COLO829 (cell line): ENCODE data around the gene CD320.
A peak's percentile ranks its signal among the peaks of the same experiment; 100 is the strongest.
"Not testable (repeated sequence)": the region's sequence is repeated elsewhere in the genome, so short reads cannot be mapped to it uniquely, and the experiment has no call there.

Experiments
- DNase-seq: peaks from one replicate; pipeline ENCODE4 v3.0.0; 2012; ENCODE audit warnings: low spot score

The CD320 gene

GRCh38 chr19:8307965-8308866 is at the start of gene CD320:
Gene CD320 (minus strand): TSS chr19:8308358. CDS start chr19:8308290, 68 bp downstream.
- DNase-seq: peak; percentile 95

DNA sequence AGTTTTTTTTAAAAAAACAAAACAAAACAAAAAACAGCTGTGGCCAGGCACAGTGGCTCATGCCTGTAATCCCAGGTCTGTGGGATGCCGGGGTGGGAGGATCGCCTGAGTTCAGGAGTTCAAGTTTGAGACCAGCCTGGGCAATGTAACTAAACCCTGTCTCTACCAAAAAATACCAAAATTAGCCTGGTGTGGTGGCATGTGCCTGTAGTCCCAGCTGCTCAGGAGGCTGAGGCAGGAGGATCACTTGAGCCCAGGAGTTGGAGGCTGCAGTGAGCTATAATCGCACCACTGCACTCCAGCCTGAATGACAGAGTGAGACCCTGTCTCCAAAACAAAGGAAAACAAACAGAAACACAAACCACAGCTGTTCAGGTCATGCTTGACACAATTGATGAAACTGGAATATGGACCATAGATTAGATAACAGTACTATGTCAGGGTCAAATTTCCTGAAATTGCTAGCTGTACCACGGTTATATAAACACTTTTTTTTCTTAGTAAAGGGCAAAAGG is 48.9 kb upstream of the CD320 start:
- no peak for DNase-seq

- DNase-seq: peak; percentile 45
These were observed 47.7 kb upstream of the CD320 start for GRCh38 chr19:8355631-8356402.

- not testable (repeated sequence) for DNase-seq
These were observed 44.7 kb upstream of the CD320 start for GRCh38 chr19:8352845-8353244.

- DNase-seq: no peak
These were observed 44.1 kb upstream of the CD320 start for GRCh38 chr19:8352134-8352827.

DNA sequence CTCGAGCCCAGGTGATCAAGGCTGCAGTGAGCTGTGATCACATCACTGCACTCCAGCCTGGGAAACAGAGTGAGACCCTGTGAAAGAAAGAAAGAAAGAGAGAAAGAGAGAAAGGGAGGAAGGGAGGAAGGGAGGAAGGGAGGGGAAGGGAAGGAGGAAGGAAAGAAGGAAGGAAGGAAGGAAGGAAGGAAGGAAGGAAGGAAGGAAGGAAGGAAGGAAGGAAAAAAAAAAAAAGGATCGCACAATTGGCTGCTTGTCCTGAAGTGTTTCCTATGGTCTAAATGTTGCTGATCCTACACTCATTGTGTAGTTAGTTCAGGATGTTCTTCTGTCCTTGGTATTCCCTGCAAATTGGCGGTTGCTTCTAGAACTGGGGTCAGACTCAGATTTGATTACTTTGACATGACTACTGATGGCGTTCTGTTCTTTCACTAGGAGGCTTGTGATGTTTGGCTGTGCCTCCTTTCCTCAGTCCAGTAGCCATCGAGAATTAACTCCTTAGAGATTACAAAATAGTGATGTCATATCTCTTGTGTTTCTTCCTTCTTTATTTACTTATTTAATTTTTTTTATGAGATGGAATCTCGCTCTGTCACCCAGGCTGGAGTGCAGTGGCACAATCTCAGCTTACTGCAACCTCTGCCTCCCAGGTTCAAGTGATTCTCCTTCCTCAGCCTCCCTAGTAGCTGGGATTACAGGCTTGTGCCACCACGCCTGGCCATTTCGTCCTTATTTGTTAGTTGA is 41.6 kb upstream of the CD320 start:
- DNase-seq: not testable (repeated sequence)

GRCh38 chr19:8343483-8343844 is 35.3 kb upstream of the CD320 start:
- no peak for DNase-seq

- peak; percentile 76 for DNase-seq
These were observed 34.7 kb upstream of the CD320 start, which contains the start of gene KANK3 for GRCh38 chr19:8342684-8343482. Gene KANK3 (minus strand): TSS chr19:8343262. CDS start chr19:8337828, 5,434 bp downstream.

DNA sequence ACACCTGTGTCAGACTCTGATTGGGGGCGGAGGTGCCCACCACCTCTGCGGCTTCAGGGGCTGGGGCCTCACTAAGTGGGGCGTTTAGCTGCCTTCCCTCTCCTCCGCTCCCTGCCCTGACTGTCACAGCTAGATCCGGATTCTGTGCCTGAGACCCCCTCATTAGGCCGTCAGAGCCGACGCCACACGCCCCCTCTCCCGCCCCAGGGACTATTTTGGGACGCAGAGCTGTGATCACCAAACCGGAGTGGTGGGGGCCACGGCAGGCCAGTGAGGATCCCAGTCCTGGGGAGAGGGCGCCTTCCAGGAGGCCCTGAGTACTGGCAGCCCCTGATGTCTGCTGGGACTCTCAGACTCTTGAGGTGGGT is 34.1 kb upstream of the CD320 start:
- DNase-seq: no peak

- DNase-seq: not testable (repeated sequence)
These were observed 33.3 kb upstream of the CD320 start for GRCh38 chr19:8341504-8341903.

GRCh38 chr19:8340341-8341096 is 32.4 kb upstream of the CD320 start:
- no peak for DNase-seq

DNA sequence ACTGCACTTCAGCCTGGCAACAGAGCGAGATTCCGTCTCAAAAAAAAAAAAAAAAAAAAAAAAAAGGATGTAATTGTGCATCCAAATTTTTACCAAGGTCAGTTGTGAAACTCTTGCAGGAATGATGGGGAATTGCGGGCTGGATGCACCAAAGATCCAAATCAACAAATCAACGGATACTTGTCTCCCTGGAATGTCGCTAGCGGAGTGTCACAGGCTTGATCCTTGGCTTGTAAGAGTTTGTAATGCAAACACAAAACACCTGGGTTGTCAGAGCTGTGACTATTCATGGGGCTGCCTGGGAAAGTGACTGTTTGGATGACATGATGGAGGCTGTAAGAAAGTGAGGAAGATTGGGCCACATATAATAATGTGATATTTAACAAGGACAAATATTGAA is 30.7 kb upstream of the CD320 start:
- no peak for DNase-seq

- no peak for DNase-seq
These were observed 29.6 kb upstream of the CD320 start for GRCh38 chr19:8337728-8338127.

DNA sequence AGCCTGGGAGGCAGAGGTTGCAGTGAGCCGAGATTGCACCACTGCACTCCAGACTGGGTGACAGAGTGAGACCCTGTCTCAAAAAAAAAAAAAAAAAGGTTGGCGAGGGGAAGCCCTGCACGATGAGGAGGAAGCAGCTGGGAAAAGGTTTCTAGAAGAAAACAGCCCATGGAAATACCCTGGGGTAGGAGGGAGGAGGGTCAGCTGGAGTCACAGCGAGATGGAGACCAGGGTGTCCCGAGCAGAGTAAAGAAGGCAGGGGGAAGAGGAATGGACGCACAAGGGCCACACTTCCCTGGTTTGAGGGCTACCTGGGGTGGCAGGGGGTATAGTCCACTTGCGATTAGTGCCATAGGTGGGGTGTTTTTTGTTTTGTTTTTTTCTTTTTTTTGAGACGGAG is 28.5 kb upstream of the CD320 start:
- no peak for DNase-seq

- no peak for DNase-seq
These were observed 28.0 kb upstream of the CD320 start for GRCh38 chr19:8336072-8336569.

DNA sequence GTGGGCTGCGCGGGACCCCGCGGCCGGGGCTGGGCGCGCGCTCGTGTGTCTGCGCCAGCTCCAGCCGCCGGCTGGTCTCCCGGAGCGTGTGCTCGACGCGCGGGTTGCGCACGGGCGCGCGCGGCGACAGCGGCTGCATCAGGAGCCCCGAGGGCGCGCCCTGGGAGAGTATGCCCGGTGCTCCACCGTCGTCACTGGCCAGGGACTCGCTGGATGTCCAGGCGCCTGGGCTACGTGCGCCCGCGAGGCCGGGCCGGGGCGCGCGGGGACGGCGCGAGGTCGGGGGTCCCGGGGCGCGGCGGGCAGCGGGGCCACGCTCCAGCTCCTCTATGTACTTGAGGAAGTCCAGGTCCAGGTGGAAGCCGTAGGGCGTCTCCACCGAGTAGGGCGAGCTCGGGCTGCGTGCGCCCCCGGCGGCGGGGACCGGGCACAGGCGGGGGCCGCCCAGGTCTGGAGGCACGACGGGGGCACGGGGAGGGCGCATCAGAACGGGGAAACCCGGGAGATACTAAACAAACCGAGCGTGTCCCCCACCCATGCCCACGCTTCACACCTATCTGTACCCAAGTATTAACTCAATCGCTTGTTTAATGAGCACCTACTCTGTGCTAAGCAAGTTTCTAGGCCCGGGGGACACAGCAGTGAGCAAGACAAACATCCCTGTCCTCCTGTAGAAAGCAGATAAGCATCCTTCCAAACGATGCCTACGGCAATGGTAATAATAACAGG is 27.3 kb upstream of the CD320 start:
- DNase-seq: no peak

DNA sequence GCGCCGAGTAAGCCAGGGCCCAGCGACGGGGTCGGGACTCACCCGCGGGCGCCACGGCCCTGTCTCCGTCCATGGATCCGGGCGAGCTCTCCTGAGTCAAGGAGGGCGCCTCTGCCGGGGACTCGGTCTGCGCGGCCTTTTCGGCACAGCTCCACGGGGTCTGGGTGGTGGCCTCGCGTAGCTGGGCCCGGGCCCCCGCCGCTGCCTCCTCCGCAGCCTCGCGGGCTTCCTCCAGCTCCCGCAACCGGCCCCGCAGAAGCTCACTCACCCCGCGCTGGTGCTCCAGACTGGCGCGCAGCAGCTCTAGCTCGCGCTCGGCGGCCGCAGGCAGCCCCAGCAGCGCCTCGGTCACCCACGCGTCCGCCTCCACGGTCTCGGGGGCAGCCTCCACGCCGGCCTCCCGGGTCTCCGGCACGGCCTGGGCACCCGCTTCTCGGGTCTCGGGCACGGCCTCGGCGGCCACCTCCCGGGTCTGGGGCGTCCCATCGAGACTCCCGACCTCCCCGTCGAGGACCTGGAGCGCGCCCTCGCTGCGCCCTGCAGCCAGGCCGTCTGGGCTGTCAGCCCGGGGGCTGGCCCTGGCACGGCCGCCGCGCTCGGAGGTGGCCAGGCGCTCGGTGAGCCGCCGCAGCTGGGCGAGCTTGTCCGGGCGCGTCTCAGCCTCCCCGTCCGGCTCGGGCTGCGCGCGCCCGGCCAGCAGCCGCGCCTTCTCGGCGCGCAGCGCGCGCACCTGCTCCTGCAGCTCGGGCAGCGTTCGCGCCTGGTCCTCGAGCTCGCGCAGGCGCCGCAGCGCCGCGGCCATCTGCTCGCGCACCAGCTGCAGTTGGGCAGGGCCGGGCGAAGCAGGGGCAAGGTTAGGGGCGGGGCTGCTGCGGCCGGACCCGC is 26.5 kb upstream of the CD320 start:
- DNase-seq: peak; percentile 71
